Stimulated activated CD4-positive, alpha-beta T cell treated with anti-CD3 and anti-CD28 coated beads, Interleukin-4, amount 100 ng/mL, for 48 hours (primary cell): Measurements from ENCODE around the gene PDE8A.
"Not testable (repeated sequence)": the region's sequence is repeated elsewhere in the genome, so short reads cannot be mapped to it uniquely, and the experiment has no call there.

Experiments
- DNase-seq, 2 donors: peaks; one replicate each; pipeline ENCODE4 v3.0.0-alpha.2; 2020; ENCODE audit warnings: low read depth in 2 of 2

PDE8A gene

DNA sequence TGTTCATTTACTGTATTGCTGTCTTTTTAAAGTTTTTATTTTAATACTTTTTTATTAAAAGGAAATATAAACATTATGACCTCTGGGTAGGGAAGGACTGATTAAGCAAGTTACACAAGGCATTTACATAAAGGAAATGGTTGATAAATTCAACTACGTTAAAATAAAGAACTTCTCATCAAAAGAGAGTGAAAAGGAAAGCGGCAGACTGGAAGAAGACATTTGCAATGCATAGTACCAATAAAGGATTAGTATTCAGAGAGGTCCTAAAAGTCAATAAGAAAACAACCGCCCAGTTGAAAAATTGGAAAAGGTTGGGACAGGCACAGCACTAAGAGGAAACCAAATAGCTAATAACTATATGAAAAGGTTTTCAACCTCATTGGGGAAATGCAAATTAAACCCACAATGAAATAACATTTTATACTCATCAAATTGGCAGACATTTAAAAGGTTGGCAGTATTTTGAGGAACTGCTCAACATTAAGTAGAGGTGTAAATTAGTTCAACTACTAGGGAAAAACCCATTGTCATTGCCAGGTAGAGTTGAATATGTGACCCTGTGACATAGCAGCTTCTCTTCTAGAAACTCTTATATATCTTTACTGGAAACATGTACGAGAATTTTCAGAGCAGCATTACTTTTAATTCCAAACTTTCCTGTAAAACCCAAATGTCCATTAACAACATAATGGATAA, 9.5 kb downstream of the PDE8A start:
- no peak for DNase-seq

DNA sequence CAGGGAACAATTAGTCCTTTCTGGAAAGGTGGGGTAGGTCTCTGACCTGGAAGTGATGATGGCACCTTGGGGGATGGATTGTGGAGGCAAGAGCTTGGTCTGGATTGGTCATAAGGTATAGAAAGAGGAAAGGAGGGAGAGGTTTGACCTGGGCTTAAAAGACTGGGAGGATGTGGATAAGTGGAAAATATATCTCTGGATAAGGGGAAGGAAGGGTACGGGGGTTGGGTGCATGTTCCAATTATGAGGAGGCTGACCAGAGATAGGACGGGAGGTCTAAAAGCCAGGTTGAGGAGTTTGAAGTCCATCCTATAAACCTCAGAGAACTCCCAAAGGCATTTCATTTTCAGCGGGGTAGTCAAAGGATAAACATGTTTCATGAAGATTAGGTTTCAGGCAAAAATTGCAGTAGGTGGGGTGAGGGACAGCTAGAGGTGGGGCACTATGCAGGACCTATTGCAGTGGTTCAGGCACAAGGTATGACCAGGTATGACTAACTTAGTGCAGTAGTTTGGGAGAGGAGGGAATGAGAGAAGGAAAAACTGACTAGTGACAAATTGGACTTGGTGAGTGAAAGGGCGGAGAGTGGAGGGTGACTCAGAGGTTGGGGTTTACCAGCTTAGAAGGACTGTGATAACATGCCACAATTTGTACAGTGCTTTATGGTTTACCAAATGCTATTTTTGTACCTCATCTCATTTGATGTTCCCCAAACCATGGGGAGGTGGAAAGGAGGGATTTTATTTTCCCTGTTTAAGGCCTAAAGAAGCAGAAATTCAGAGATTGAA, 10.7 kb downstream of the PDE8A start:
- peak in 1 of 2 donors; percentile 38 for DNase-seq

DNA sequence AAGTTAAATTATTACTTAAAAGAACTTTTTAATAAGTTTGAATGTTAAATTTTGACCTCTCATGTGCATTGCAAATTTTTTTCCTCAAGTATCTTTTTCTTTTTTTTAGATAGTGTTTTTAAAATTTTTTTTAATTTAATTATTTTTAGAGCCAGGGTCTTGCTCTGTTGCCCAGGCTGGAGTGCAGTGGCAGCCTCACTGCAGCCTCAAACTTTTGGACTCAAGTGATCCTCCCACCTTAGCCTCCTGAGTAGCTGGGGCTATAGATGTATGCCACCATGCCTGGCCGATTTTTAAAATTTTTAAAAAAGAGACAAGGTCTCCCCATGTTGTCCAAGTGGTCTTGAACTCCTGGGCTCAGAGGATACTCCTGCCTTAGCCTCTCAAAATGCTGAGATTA, 14.4 kb downstream of the PDE8A start:
- DNase-seq, result no peak

DNA sequence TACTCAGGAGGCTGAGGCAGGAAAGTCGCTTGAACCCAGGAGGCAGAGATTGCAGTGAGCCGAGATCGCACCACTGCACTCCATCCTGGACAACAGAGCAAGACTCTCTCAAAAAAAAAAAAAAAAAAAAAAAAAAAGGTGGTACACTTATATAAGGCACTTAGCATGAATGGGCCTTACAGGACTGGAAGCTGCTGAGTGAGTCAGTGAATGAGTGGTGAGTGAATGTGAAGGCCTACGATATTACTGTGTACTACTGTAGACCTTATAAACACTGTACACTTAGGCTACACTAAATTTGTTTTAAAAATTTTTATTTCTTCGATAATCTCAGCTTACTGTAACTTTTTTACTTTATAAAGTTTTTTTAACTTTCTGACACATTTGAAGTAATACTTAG, 15.1 kb downstream of the PDE8A start:
- DNase-seq, result not testable (repeated sequence)

DNA sequence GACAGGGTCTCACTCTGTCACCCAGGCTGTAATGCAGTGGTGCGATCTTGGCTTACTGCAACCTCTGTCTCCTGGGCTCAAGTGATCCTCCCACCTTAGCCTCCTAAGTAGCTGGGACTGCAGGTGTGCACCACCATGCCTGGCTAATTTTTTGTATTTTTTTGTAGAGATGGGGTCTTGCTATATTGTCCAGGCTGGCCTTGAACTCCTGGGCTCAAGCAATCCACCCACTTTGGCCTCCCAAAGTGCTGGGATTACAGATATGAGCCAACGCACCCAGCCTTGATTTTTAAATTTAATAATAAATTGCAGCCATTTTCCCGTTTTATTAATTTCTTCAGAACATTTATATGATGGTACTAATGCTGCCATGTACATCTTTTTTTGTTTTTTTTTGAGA, 15.6 kb downstream of the PDE8A start:
- DNase-seq, result not testable (repeated sequence)

DNA sequence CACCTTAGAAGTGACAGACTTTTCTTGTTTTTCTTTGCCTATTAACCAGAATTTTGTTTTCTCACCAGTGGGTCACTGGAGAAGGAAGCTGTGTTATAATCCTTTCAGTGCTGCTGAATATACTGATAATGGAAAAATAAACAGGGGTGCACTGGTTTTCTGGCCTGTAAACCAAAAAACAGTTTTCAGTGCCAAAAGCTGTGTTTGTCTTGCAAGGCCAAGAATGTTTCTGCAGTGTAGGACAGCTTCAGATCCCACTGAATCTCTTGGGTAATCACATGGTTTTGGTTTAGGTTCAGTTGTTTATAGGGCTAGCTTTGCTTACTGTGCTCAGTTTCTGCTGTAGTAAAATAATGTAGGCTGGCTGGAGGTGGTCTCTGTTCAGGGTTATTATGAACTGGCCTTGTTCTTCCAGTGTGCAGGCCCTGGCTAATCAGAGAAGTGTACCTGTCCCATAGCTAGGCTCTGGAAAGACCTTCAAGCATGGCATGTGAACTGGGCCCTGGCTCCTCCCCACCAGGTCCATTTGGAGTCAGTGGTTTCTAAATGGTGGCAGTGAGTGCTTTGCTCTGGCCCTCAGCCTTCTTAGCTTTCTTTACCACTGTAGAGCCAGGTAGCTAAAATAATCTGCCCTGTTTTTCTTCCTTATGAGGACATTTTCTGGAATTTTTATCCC, 18.7 kb downstream of the PDE8A start:
- DNase-seq, result no peak

DNA sequence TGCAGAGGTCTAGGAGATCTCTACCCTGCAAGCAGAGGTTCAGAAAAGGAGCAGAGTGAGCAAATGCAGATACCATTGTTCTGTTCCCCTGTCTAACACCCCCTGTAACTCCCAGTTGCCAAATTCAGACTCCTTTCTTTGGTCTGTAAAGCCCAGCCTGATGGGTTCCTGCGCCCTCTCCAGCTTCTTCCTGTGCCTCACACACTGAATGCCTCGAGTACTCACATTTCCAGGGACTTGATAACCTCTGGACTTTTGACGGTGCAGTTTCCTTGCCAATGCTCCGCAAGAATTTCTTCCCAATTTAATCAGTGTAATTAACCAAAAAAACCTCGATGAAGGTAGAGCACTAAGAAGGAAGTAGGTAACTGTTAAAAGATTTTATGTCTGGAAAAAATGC, 19.3 kb downstream of the PDE8A start:
- DNase-seq, result no peak

DNA sequence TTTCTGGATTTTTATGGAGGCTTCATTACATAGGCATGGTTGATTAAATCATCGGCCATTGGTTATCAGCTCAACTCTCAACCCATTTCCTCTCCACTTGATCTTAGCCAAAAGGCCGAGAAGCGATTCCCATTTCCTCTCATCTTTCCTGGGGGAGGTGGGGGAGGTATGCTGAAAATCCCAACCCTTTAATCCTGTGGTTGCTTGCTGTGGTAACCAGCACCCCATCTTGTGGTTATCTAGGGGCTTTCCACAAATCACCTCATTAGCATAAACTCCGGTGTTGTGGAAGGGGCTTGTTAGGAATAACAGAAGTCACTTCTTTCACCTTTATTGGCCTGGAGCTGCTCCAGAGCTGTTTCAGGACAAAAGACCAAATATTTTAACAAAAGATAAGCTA, 20.9 kb downstream of the PDE8A start:
- no peak for DNase-seq

DNA sequence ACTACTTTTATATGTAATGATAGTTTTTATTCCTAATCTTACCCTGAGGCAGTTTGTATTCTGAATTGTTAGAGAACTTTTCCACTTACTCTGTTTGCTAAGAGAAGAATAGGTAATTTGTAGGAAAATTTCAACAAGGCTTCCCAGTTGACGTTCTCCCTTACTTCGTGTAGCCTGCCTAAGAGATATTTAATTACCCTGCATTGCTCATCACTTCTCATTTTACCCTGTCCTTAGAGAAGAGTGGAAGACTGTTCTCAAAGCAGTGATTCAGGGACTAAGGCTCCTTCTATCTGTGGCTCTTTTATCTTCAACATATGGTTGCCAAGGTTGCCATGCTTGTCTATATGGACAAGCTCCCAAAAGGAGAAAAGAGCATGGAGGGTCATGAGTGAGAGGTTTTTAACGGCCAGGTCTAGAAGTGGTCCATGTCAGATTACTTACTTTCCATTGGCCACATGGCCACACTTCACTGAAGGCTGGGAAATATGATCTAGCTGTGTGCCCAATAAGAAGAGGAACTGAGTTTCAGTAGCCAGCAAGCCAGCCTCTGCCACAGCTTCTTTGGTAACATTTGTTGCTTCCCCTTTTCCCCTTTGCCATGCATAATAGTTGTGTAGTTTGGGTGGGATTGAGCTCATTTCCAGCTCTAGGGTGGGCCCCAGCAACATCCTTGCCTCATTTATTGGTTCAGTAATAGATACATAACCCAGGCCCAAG, 22.1 kb downstream of the PDE8A start:
- no peak for DNase-seq

DNA sequence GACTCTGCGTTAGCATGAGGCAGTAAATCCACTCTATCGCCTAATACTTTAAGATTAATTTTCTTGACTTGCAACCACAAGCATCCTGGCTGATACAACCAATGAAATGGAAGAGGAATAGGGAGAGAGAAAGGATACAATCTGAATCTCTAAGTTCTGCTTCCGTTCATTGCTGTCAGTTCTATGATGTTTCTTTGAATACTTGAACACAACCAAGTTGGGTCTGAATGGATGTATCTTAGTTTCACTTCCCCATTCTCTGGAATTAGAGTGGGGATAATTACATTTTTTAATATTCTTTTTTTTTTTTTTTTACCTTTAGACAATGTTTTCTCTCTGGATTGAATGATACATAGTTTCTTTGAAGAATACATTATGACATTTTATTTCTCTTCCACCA, 22.9 kb downstream of the PDE8A start:
- no peak for DNase-seq

DNA sequence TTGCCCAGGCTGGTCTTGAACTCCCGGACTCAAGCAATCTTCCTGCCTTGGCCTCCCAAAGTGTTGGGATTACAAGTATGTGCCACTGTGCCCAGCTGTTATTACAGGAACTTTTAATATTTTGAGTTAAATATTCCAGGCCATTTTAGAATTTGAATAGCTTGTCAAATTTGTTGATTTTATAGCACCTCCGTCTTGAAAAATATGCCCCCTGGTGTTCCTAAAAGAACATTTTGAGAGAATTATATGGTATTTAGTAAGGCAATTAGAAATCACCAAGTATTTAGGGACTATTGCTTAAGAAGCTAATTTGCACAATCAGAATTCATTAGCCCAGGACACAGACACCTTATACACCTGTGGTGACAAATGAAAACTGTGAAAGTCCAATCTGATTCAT, 23.7 kb downstream of the PDE8A start:
- DNase-seq, result no peak

DNA sequence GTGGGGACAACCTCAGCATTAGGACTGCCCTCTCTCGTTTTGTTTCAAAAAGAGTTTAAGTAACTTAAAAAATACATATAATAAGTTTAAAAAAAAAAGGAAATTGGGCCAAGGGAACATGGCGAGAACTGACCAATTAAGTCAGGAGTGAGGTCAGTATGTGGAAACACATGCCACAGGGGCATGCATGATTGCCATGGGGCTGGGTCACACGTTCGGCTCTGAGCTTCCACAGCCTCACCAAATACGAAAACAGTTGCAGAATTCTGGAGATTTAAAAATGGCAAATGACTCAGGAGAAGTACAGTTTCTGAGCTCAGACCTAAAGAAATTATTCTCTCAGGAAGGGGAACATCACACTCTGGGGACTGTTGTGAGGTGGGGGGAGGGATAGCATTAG, 24.1 kb downstream of the PDE8A start:
- no peak for DNase-seq

DNA sequence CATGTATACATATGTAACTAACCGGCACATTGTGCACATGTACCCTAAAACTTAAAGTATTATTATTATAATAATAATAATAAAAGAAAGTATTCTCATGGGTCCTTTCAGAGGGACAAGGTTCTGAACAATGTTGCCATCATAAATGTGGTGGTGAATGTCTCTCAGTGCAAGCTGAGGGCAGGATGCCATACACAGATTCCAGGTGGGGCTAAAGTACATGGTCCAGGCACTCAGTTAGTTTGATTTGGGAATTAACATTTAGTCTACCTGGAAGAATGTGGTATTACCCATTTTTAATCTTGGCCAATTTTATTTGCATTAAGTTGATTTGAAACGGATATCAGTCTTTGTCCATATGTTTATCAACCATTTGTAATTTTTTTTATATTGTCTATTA, 24.5 kb downstream of the PDE8A start:
- no peak for DNase-seq

DNA sequence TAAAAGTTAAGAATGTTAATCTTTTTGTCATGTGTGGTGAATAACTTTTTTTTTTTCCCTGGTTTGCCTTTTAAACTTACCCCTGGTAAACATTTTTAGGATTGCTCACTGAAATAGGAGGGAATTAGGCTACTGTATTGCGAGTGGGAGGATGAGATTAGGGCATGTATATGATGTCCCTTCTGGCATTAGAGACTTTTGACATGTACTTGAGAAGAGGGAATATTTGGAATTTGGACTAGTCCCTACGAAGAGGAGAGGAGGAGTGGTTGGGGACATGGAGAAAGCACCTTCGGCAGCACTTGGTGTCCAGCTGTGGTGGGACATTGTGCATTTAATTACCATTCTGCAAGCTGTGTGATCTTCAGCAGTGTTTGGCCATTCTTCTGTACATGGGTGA, 25.0 kb downstream of the PDE8A start:
- DNase-seq, result no peak

DNA sequence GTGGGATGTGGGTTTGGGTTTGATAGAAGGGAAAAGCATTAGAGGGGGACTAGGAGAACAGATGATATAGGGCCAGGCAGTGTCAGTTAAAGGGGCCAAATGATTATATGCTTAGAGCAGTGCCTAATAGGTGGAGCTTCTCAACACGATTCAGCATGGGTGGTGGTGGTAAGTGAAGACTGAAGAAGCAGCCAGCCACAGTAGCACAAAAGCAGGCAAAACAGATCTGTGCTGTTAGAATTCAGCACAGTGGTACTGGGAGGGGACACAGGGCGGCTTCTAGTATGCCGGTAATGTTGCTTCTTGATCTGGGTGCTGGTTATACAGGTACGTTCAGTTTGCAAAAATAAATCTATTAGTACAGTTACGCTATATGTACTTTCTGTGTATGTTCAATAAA, 25.5 kb downstream of the PDE8A start:
- no peak for DNase-seq

DNA sequence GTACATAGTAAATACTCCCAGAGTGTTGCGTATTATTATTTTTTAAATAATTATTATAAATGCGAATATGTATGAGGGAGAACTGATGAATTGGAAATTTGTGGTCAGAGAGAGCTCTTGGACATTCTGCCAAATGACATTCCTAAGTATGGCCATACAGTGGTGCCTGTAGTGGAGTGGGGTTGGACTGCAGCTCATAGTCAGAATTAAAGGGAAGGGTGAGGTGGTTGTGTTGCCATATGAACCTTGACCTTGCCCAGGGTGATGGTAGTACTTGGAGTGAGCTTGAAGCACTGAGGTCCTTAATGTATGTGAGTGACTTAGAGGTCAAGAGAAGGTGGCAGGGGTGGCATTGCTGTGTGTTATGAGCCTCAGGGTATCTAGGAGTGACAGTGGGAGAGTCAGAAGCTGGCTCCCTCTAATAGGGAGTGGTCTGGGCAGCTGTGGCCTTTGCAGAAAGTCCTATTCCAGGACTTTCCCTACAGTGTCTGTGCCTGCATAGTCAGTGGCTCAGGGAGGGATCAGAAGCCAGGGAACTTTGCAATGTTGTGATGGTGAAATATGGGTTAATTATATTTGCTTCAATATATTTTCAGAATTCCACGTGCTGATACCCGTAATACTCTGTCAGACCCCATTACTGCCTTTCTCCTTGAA, 26.2 kb downstream of the PDE8A start:
- no peak for DNase-seq

DNA sequence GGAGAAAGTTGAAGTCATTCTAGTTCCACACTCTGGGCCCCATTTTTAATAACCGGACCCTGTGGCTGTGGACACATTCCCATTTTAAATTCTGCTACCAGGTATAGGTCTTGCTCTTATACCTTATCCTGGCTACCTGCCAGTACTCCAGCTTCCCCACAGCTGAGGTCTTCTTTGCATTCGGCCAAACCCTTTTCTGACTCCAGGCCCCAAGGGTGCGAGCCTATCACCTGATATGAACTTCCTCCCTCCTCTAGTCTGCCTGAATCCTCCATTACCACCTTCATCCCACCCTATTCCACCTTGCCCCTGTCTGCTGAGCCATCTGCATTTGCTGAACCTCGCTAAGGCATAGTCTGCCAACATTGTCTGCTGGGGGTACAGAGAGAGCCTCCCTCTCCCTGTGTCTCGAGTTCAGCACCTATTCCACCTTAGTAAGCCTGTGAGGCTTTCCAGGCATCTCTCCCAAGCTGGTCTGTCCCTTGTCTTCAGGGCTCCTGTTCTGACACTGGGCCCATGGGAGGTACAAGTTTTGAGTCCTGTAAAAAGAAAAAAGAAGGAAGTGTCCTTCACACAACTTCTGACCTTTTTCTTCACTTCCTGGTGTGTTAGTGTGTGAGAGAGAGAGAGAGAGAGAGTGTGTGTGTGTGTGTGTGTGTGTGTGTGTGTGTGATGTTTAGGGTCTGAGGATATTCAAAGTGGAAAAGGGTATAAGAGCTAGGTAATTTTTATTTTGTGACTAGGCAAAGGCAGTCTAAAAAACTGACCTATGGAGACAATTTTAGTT, 27.0 kb downstream of the PDE8A start:
- no peak for DNase-seq

DNA sequence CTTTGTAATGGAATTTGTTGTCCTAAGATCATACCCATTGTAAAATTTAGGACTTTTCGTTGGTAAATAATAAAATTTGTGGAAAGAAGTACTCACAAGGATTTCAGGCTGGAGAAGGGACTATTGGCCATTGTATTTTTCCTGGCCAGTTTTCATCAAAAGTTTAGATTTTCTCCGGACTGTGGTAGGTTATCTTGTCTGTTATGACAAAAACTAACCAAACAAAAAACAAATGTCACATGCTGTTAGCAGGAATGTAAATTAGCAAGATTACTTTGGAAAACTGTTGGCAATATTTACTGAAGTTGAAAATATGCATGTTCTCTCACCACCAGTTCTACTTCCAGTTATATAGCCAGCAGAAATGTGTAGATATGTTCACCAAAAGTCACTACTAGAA, 27.8 kb downstream of the PDE8A start:
- no peak for DNase-seq

DNA sequence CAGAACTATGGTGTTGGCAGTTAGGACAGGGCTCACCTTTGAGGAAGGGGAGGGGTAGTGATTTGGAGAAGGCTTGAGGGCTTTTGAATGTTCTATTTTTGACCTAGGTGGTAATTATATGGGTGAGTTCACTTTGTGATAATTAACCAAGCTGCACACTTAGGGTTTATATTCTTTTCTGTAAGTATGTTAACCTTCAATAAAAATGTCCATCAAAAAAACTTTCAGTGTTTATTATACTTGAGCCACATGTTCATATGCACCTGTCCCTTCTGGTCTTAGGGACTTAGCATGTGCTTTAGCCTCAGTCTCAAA, 28.4 kb downstream of the PDE8A start:
- DNase-seq, result no peak

DNA sequence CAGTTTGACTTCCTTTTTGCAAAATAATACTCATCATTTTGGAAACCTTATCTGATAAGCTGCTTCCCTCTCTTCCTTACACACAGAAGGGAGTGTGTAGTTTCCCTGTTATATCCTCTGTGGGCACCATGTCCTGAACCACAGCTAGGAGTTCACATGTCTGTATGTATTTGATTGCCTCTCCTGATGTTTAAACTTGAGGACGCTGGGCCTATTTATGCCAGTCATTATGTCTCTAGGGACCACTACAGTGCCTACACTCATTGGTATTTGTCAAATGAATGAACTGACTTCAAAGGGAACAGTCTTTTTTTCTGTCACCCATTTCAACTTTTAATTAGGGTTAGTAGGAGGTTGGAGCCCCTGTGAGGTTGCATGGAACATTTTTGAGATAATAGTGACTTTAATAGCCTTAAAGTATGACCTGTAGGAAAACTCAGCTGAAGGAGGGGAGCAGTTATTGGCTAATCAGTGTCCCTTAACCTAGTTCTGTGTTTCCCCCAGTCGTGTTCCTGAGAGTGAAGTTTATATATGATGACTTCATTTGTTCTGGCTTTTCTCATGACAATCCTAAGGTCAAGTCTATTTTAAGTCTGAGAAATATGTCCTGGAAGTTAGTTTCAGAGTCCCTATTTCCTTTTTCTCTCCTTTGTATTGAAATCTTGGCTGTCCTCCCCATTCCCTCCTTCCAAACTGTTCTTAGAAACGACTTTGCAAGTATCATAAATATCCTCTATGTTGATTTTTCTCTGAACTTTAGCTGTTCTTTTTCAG, 28.9 kb downstream of the PDE8A start:
- no peak for DNase-seq
